ENCODE results near the gene YWHAQ.

The YWHAQ gene

GRCh38 chr2:9630736-9631552 lies at the start of gene YWHAQ:
Gene YWHAQ, minus strand, starts transcription at chr2:9630997. Its CDS starts 545 bp downstream, at chr2:9630452.
- DNase-seq: peak; percentile 97

- DNase-seq: no peak
Observed at GRCh38 chr2:9680082-9680481, 49.3 kb upstream of the YWHAQ start.

GRCh38 chr2:9679218-9679617 lies 48.4 kb upstream of the YWHAQ start:
- no peak for DNase-seq

- no peak for DNase-seq
Observed at GRCh38 chr2:9678544-9678943, 47.7 kb upstream of the YWHAQ start.

DNA sequence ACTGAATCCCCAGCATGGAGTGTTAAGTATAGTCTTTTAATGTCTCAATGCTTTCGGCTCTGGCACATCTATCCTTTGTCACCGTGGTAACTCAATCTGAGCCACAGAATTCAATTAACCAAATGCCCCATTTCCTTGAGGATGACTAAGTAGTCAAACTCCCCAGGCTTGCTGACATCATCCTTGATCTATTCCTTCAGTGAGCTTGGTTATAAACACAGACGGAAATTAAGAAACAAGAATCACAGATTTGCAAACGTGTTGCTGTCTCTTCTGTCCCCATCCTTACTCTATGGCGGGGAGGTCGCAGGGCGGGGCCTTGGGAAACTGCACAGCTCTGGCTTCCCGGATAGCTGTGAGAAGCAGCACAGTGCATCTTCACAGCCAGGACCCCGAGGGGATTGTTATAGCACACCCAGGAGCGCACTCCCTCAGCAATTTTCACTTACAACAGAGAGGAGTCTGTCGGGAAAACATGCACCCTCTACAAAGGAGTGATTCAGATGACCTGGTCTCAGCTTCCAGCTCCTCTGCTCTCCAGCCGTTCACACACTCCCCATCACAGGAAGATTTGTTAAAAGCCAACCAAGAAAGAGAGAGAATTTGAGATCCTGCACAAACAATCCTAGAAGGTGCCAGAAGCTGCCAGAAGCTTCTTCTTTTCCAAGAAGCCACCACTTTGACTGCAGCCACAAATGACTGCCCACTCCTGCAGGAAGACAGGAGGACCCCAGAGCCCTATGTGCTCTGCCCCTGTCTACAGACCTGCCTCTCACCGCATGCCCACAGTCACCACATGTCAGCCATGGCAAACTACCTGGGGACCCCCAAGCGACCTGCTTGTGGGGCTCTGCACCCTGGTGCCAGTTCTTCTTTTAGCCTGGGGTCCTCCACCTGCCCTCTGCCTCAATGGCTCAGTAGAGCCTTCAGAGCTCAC lies 44.9 kb upstream of the YWHAQ start:
- peak; percentile 98 for DNase-seq

- no peak for DNase-seq
Observed at GRCh38 chr2:9674891-9675414, 44.2 kb upstream of the YWHAQ start.

GRCh38 chr2:9673914-9674481 lies 43.2 kb upstream of the YWHAQ start:
- DNase-seq: no peak

GRCh38 chr2:9668687-9669345 lies 38.0 kb upstream of the YWHAQ start:
- DNase-seq: no peak

DNA sequence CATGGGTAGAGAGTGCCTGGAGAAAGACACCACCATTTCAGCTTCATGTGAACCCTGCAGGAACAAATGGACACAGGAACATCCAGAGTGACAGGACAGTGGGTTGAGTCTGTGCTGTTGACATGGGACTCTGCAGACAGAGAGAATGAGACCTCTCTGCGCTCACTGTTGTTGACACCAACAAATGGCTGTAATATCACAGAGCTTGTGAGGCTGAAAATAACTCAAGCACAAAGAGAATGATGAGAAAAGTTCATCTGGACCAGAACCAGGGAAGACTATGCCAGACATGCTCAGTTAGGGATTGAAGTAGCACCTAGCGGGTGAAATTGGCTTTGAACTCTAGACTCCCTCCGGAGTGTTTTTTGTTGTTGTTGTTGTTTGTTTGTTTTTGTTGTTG lies 37.0 kb upstream of the YWHAQ start:
- DNase-seq: no peak

GRCh38 chr2:9666306-9666705 lies 35.5 kb upstream of the YWHAQ start:
- no peak for DNase-seq

- peak; percentile 28 for DNase-seq
Observed at GRCh38 chr2:9665898-9666297, 35.1 kb upstream of the YWHAQ start.

DNA sequence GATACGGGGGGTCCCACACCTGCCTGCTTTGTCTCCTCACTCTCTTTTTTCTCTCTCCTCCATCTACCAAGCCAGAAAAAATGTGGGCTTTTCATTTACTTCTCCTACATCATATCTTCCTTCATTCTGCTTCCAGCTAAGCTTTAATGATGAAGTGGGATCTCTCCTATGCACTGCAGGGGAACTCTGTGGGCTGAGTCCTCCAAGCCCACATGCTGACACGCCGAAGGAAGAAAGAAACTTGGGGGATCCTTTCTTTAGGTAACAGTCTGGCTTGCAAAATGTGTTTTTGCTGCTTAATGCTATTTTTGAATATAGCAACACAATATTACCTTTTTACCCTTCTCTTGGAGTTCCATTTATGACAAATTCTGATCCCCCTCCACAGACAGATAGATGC lies 33.6 kb upstream of the YWHAQ start:
- DNase-seq: no peak

DNA sequence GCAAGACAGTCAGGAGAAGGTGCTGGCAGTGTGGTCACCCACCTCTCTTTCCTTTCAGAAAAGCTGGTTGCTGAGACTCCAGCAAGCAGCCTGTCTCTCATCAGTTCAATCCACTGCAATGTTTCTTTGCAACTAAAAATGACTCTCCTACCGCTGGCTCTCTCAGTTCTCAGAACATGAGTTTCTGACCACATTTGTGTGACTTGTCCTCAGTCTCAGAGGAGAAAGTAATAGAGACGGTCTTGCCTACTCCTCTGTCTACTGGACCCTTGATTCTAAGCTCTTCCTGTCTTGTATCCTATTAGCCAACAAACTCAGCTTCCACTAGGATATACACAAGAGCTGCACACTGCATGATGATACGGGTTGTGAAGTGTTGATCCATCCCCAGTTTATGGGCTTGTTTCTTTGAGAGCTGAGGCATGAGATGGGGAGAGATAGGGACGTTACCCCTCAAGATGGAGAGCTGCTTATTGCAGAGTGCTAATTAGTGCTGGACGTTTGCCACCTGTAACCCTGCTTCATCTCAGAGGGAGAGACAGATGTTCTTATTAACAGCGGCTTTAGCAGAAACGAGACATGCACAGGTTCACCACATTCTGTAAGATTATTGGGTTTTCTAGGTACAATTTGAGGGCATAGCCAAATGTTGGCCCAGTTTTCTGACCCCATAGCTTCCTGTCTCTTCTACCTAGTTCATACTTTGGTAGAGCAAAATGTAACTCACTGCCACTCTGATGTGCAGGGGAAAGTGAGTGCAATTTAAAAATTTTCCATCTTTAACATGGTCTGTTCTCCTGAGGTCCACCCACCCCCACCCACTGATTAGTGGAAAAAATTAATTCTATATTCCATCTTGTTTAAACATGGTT lies 32.4 kb upstream of the YWHAQ start:
- DNase-seq: no peak

DNA sequence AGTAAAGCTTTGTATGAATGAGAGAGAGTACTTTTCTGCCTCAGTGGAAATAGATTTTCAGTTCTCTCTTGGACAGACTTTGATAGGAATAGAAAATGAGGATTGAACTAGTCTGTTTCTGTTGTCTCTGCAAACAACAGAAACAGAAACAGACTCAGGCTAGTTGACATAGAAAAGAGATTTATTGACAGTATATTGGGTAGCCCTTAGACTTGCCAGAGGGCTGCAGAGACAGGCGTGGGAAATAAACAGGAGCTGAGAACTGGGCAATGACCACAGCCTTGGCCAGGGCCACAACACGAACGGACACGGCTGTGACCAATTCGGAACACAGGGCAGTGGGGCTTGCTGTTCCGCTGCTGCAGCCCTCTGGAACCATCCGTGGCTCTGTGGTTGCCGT lies 30.5 kb upstream of the YWHAQ start:
- DNase-seq: no peak

DNA sequence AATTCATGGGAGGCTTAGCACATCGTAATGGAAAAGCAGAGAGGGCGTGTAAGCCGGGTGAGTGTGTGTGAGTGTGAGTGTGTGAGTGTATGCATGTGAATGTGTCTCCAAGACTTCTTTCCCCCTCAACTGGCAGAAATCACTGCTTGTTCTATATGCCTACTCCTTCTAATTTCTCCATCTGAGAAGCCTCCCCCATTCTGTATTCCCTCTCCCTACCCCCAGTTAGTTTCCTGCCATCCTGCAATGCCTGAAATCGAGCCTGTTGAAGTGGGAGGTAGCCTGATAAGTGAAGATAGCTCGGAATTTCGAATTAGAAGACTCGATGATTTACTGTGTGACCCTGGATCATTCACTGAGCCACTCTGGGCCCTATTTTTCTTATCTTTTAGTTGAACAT lies 30.0 kb upstream of the YWHAQ start:
- DNase-seq: no peak

DNA sequence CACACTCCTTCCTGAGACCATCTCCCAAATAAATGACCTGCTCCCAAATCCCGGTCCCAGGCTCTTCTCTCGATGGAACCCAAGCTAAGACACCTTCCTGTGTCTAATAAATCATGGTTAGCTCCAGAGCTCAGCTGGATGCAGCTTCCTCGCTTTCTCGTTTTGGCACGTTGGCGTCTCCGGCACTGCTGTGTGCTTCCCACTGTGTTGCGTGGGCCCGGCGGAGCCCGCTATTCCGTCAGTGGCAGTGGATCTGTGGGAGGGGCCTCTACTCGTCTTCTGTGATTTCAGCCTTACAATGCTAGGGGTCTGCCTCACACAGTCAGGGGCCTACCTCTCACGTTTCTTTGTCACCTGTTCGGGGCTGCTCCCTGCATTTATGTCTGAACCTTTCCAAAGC lies 29.4 kb upstream of the YWHAQ start:
- no peak for DNase-seq

DNA sequence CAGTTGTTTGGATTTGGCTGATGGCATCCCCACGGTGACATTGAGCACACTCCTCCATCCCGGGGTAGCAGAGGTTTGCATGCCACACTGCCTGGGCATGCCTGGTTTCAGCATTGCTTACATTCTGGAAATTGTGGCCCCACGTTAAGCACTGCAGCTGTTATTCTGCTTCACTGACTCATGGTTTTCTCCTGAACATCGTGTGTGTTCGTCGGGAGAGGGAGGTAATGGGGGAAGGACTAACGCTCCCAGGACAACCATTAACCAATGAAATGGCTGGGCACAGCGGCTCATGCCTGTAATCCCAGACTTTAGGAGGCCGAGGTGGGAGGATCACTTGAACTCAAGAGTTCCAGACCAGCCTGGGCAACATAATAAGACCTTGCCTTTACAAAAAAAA lies 28.2 kb upstream of the YWHAQ start:
- peak; percentile 73 for DNase-seq

- no peak for DNase-seq
Observed at GRCh38 chr2:9657731-9658130, 26.9 kb upstream of the YWHAQ start.

GRCh38 chr2:9657083-9657482 lies 26.3 kb upstream of the YWHAQ start:
- no peak for DNase-seq

GRCh38 chr2:9656270-9656766 lies 25.5 kb upstream of the YWHAQ start:
- peak; percentile 88 for DNase-seq

- DNase-seq: peak; percentile 81
Observed at GRCh38 chr2:9655441-9656269, 24.9 kb upstream of the YWHAQ start.
